ENCODE results near the gene ULK4. TPM values are rescaled to one million over a fixed set of nuclear protein-coding genes. Genes with fewer than 3 reads are reported as not detected.

Gene ULK4
- total and polyA plus RNA-seq, 10 donors: 2.0 to 33.3 (median 12.9) TPM

- intact Hi-C loops (cut with DNase I; ENCODE audit: low total_unique reads): no loop called here
- TF ChIP-seq POLR2A (IDR thresholded peaks at IDR 0.05) (no peak), POLR2AphosphoS5 (IDR thresholded peaks at IDR 0.05) (peak in 1 of 3 donors; percentile 47)
- H3K27ac ChIP-seq: no peak overlapping the region
- no peaks in the 10 kb centered on the region for H3K4me1 ChIP-seq
- peaks cover 0 to 83% (median 48%) of the 10 kb centered on the region in 6 donors for H3K36me3 ChIP-seq
- no peak overlapping the region for H3K4me3 ChIP-seq
- 88 to 94% (median 91%) methylated on average over 7 of the region's 7 CpGs for whole genome bisulfite sequencing, 5 donors
- no peak for DNase-seq
- H3K9me3 ChIP-seq: no peaks in the 10 kb centered on the region
- no peaks in the 10 kb centered on the region for H3K27me3 ChIP-seq (replicated peaks in 1 of 7)
These were observed 719.9 kb downstream of the ULK4 start for GRCh38 chr3:41241800-41242571.

DNA sequence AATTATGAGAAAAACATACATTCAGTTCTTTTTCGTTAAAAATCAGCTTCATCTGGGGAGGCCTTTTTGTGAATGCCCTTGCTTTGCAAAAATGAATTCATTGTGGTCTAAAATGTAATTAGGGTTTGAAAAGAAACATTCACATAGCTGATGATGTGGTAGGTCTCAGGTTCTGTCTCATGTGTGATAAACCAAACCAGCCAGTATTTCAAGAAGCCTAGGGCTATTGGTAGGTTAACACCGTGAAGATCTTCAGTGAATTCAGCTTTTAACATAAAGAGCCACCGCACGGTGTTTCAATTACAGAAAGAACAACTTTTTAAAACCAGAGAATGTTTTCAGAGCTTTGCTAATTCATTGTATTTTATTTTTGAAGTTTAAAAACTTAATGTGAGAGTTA, 720.7 kb downstream of the ULK4 start:
- H3K9me3 ChIP-seq: no peaks in the 10 kb centered on the region
- intact Hi-C loops (cut with DNase I; ENCODE audit: low total_unique reads): no loop called here
- no peak overlapping the region for H3K27ac ChIP-seq
- TF ChIP-seq POLR2AphosphoS5 (IDR thresholded peaks at IDR 0.05) (no peak), POLR2A (IDR thresholded peaks at IDR 0.05) (no peak)
- TF ChIP-seq, protein P1, sequence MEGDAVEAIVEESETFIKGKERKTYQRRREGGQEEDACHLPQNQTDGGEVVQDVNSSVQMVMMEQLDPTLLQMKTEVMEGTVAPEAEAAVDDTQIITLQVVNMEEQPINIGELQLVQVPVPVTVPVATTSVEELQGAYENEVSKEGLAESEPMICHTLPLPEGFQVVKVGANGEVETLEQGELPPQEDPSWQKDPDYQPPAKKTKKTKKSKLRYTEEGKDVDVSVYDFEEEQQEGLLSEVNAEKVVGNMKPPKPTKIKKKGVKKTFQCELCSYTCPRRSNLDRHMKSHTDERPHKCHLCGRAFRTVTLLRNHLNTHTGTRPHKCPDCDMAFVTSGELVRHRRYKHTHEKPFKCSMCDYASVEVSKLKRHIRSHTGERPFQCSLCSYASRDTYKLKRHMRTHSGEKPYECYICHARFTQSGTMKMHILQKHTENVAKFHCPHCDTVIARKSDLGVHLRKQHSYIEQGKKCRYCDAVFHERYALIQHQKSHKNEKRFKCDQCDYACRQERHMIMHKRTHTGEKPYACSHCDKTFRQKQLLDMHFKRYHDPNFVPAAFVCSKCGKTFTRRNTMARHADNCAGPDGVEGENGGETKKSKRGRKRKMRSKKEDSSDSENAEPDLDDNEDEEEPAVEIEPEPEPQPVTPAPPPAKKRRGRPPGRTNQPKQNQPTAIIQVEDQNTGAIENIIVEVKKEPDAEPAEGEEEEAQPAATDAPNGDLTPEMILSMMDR (IDR thresholded peaks at IDR 0.05 in 8 of 11, conservative IDR thresholded peaks at IDR 0.05 in 3 of 11): no peak
- no peak overlapping the region for H3K4me3 ChIP-seq
- DNase-seq: no peak
- no peaks in the 10 kb centered on the region for H3K4me1 ChIP-seq
- peaks cover 0 to 91% (median 56%) of the 10 kb centered on the region in 6 donors for H3K36me3 ChIP-seq
- H3K27me3 ChIP-seq (replicated peaks in 1 of 7): no peaks in the 10 kb centered on the region
- 91 to 97% (median 95%) methylated on average over 4 of the region's 4 CpGs for WGBS, 5 donors

- no peaks in the 10 kb centered on the region for H3K4me1 ChIP-seq
- intact Hi-C loops (cut with DNase I; ENCODE audit: low total_unique reads): no loop called here
- H3K9me3 ChIP-seq: no peaks in the 10 kb centered on the region
- H3K27me3 ChIP-seq (replicated peaks in 1 of 7): no peaks in the 10 kb centered on the region
- H3K36me3 ChIP-seq: peaks cover 0 to 98% (median 70%) of the 10 kb centered on the region in 6 donors
- H3K27ac ChIP-seq: no peak overlapping the region
- TF ChIP-seq POLR2A (IDR thresholded peaks at IDR 0.05) (no peak), POLR2AphosphoS5 (IDR thresholded peaks at IDR 0.05) (no peak)
- TF ChIP-seq, protein P1 (IDR thresholded peaks at IDR 0.05 in 8 of 11, conservative IDR thresholded peaks at IDR 0.05 in 3 of 11): no peak
- no peak for DNase-seq
- 58 to 71% (median 69%) methylated on average over 2 of the region's 2 CpGs for WGBS, 5 donors
- H3K4me3 ChIP-seq: no peak overlapping the region
These were observed 722.3 kb downstream of the ULK4 start for GRCh38 chr3:41239587-41239986.

- Histone ChIP-seq H3K27me3 (replicated peaks in 1 of 7) (no peaks in the 10 kb centered on the region), H3K4me1 (no peaks in the 10 kb centered on the region), H3K9me3 (no peaks in the 10 kb centered on the region), H3K4me3 (no peak overlapping the region), H3K27ac (no peak overlapping the region), H3K36me3 (peaks cover 3 to 98% (median 87%) of the 10 kb centered on the region in 6 donors)
- TF ChIP-seq, protein P1 (IDR thresholded peaks at IDR 0.05 in 8 of 11, conservative IDR thresholded peaks at IDR 0.05 in 3 of 11): no peak
- no peak for TF ChIP-seq POLR2A (IDR thresholded peaks at IDR 0.05)
- no peak for TF ChIP-seq POLR2AphosphoS5 (IDR thresholded peaks at IDR 0.05)
- no peak for DNase-seq
- 92 to 99% (median 98%) methylated on average over 3 of the region's 3 CpGs for WGBS, 5 donors
- intact Hi-C loops (cut with DNase I; ENCODE audit: low total_unique reads): no loop called here
These were observed 724.0 kb downstream of the ULK4 start for GRCh38 chr3:41237907-41238306.

Data from spleen (tissue), 11 donors.